Keratinocyte (primary cell): Measurements from ENCODE around the gene ZC3H14.

Source experiments
- EZH2 ChIP-seq: IDR thresholded peaks from one replicate; pipeline ENCODE4 v1.6.1; 2012; ENCODE audit warnings: inconsistent platforms, mild to moderate bottlenecking, low read length, moderate library complexity
- TF ChIP-seq, protein P1 (sequence below), 3 experiments: IDR thresholded peaks in 1 of 3; conservative IDR thresholded peaks in 1 of 3; optimal IDR thresholded peaks in 1 of 3; 2 replicates in 2 of 3; 3 replicates in 1 of 3; pipeline versions ENCODE3 to v1.5.1; 2011; ENCODE audit warnings: low read length in 3 of 3, mild to moderate bottlenecking in 3 of 3, moderate library complexity in 2 of 3, control low read depth in 1 of 3, inconsistent platforms in 1 of 3; ENCODE audit not compliant: insufficient read depth in 2 of 3; ENCODE audit errors: extremely low read depth in 1 of 3

GRCh38 chr14:88551094-88551870 is 11.6 kb upstream of the ZC3H14 start:
- TF ChIP-seq, protein P1, sequence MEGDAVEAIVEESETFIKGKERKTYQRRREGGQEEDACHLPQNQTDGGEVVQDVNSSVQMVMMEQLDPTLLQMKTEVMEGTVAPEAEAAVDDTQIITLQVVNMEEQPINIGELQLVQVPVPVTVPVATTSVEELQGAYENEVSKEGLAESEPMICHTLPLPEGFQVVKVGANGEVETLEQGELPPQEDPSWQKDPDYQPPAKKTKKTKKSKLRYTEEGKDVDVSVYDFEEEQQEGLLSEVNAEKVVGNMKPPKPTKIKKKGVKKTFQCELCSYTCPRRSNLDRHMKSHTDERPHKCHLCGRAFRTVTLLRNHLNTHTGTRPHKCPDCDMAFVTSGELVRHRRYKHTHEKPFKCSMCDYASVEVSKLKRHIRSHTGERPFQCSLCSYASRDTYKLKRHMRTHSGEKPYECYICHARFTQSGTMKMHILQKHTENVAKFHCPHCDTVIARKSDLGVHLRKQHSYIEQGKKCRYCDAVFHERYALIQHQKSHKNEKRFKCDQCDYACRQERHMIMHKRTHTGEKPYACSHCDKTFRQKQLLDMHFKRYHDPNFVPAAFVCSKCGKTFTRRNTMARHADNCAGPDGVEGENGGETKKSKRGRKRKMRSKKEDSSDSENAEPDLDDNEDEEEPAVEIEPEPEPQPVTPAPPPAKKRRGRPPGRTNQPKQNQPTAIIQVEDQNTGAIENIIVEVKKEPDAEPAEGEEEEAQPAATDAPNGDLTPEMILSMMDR (optimal IDR thresholded peaks at IDR 0.05 in 1 of 3, IDR thresholded peaks at IDR 0.05 in 1 of 3, conservative IDR thresholded peaks at IDR 0.05 in 1 of 3; ENCODE audit: extremely low read depth in 1 of 3, insufficient read depth in 2 of 3, low read length in 3 of 3), result peak; percentile 10 to 23 (median 16)
- no peak for TF ChIP-seq EZH2
